Epithelial cell of proximal tubule (primary cell): Measurements from ENCODE around the gene THAP3. TPM values are rescaled to one million over a fixed set of nuclear protein-coding genes. Genes with fewer than 3 reads are reported as not detected.
A peak's percentile ranks its signal among the peaks of the same experiment; 100 is the strongest.
"Not testable (repeated sequence)": the region's sequence is repeated elsewhere in the genome, so short reads cannot be mapped to it uniquely, and the experiment has no call there.

Source experiments
- DNase-seq: peaks from one replicate; pipeline ENCODE4 v3.0.0-alpha.2; 2011; ENCODE audit warnings: low read depth
- H3K4me3 ChIP-seq: 2 replicates; pipeline ENCODE4 v1.5.1; 2011; ENCODE audit warnings: low read depth, mild to moderate bottlenecking, low read length
- total RNA-seq: library from RNA; depleted of rRNA; stranded (reverse); fragments of >200 nt; gene quantifications from 2 replicates; pipeline ENCODE4 v1.2.3, GENCODE V29; 2015
- TF ChIP-seq, protein P1 (sequence below): conservative IDR thresholded peaks from 2 replicates; pipeline ENCODE4 v1.5.1; 2012; ENCODE audit warnings: low read depth, mild to moderate bottlenecking, low read length

THAP3 gene
- total RNA-seq, 1 donor from 2014 or later: 15.8 TPM

DNA sequence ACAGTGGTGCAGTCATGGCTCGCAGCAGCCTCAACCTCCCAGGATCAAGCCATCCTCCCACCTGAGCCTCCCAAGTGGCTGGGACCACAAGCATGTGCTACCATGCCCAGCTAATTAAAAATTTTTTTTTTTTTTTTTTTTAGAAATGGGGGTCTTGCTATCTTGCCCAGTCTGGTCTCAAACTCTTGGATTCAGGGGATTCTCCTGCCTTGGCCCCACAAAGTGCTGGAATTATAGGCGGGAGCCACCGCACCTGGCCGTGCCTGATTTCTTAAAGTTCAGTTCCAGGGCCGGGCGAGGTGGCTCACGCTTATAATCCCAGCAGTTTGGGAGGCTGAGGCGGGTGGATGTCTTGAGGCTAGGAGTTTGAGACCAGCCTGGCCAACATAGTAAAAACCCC lies 6.4 kb downstream of the THAP3 start:
- TF ChIP-seq, protein P1, sequence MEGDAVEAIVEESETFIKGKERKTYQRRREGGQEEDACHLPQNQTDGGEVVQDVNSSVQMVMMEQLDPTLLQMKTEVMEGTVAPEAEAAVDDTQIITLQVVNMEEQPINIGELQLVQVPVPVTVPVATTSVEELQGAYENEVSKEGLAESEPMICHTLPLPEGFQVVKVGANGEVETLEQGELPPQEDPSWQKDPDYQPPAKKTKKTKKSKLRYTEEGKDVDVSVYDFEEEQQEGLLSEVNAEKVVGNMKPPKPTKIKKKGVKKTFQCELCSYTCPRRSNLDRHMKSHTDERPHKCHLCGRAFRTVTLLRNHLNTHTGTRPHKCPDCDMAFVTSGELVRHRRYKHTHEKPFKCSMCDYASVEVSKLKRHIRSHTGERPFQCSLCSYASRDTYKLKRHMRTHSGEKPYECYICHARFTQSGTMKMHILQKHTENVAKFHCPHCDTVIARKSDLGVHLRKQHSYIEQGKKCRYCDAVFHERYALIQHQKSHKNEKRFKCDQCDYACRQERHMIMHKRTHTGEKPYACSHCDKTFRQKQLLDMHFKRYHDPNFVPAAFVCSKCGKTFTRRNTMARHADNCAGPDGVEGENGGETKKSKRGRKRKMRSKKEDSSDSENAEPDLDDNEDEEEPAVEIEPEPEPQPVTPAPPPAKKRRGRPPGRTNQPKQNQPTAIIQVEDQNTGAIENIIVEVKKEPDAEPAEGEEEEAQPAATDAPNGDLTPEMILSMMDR: no peak
- no peak for DNase-seq
- H3K4me3 ChIP-seq: no peak overlapping the region

DNA sequence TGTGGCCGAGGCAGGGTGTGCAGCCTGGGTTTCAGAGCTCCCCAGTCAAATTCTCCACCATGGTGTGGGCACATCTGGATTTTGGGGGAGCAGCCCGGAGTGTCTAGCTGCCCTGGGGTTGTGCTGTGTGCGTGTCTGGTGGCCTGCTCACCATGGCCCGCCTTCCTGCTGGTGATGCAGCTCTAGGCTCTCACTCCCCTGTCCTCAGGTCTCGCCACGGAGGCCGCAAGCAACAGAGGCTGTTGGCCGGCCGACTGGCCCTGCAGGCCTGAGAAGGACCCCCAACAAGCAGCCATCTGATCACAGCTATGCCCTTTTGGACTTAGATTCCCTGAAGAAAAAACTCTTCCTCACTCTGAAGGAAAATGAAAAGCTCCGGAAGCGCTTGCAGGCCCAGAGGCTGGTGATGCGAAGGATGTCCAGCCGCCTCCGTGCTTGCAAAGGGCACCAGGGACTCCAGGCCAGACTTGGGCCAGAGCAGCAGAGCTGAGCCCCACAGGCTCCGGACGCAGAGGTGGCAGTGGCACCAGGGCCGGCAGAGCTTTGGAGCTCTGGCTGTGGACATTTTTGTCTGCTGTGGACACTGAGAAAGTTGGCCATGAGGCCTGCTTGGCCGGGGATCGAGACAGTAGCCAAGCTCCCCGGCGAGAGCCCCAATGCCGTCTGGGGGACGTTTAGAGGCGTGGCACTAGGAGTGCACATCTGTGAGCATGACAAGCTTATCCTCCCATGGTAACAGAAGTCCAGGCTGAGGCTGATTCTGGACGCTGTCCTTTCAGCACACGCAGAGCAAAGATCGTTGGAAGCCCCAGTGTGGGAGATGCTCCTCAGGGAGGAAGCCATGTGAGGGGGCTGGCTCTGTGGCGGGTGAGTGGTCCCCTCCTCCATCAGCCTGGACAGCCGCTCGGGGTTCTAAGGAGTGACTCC lies 8.2 kb downstream of the THAP3 start:
- TF ChIP-seq, protein P1: no peak

DNA sequence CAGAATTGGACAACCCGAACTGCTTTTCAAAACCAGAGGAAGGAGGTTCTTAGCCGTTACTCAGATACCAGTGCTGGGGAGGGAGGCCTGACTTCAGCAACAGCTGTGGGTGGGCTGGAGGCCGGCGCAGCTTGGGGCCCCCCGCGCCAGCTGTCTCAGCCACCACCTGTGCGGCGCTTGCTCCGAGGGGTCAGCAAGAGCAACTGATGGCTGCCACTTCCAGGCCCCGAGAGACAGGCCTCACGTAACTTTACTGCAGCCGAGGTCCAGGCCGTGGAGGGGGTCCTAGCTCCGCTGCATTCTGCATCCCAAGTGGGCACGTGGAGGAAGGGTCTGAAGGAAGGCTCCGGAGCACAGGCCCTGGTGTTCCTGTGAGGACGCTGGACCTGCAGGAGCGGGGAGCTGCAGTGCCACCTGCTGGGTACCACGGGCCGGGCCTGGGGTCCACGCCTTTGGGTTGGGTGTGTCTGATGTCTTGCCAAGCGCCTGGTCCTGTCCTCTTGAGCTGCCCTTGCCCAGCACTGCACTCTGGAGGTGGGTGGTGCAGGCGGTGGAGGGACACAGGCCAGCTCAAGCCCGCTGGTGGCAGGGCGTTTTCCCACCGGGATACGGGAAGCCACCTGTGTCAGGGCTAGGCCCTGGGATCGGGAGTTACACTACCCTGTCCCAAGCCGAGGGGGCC lies 9.8 kb downstream of the THAP3 start:
- no peak for DNase-seq
- TF ChIP-seq, protein P1: peak; percentile 57
- H3K4me3 ChIP-seq: no peak overlapping the region

More for the DNA sequence above, 8.2 kb downstream of the THAP3 start:
- no peak for DNase-seq
- H3K4me3 ChIP-seq: no peak overlapping the region

DNA sequence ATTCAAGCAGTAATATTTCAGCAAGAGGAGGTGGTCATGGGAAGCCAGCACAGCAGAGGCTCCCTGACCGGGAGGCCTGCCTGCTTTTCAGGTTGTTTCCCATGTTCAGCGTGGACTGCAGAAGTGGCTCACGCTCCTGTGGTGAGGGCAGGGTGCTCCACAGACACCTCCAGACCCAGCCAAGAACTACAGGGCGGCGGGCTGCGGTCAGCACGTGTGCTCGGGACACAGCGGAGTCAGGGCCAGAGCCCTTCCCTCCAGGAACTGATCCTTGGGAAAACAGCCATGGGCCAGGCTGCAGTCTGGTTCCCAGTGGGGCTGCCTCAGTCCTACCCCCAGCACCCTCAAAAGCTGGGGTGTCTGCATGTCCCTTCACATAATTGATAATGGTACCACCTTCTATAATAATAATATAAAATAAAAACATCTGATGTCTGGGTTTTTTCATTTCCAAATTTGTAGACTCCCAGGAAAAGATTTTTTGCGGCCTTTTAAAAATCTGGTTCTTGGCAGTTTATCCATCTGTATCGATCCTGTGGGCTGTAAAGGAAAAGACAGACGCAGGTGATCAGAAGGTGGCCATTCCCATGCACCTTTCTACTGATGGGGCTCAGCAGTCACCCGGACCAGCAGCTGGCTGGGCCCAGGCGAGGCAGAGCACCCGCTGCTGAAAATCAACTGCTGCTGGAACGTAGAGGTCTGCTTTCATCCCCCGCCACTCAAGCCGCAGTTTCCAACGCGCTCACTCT lies 10.7 kb downstream of the THAP3 start:
- TF ChIP-seq, protein P1: no peak
- DNase-seq: no peak
- no peak overlapping the region for H3K4me3 ChIP-seq

DNA sequence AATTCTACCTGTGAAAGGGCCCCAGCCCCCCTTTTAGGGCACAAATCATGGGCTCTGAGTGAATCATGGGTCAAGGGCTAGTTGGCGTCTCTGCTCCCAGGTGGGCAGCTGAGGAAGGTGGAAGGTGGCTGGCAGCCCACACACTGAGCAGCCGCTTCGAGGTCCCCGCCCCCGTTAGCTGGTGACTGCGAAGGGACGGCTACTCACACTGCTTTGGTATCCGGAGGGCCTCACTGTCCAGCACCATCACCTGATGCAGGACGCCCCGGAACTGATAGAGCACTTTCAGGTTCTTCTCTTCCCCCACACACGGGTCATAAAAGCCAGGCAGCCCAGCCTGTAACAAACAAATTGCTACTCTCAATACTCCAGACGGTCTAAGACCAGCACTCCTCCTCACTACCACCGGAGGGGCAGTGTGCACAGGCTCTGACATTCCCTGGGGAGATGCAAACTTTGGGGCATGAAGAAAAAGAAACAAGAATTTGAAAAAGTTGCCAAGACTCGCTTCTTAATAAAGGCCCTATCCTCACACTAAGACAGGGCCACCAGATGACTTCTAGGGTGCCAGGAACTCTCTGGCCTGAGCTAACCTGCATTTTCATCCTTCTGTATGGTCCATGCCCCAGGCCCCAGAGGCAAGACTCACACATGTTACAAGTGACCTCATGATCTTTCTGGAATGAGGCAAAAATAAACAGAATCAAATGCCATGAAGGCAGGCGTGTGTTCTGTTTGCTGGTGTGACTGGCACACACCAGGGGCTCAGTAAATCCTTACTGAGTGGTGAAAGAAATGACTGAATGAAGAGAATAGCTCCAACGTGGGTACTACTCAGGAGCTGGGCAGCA lies 11.5 kb downstream of the THAP3 start:
- TF ChIP-seq, protein P1: peak; percentile 11
- H3K4me3 ChIP-seq: no peak overlapping the region
- no peak for DNase-seq

DNA sequence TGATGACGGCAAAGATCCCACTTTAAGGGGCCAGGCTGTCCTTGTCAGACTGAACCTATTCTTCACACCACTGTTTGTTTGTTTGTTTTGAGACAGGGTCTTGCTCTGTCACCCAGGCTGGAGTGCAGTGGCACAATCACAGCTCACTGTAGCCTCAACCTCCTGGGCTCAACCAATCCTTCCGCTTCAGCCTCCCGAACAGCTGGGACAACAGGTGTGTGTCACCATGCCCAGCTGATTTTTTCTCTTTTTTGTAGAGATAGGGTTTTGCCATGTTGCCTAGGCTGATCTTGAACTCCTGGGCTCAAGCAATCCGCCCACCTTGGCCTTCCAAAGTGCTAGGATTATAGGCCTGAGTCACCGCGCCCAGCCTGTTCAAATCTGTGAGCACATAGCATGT lies 12.1 kb downstream of the THAP3 start:
- not testable (repeated sequence) for DNase-seq

More for the DNA sequence above, 12.1 kb downstream of the THAP3 start:
- H3K4me3 ChIP-seq: not testable (repeated sequence)
